ENCODE data around the gene PTPN2.

Gene PTPN2

GRCh38 chr18:12857215-12857905 is 26.7 kb downstream of the PTPN2 start:
- TF ChIP-seq CTCF (IDR thresholded peaks at IDR 0.05; ENCODE audit: insufficient read depth, low read length, poor library complexity, severe bottlenecking) (no peak), EZH2phosphoT487 (conservative IDR thresholded peaks at IDR 0.05; ENCODE audit: low read length) (no peak)
- no peak overlapping the region for H3K4me2 ChIP-seq (ENCODE audit: low read depth, low read length, poor library complexity, severe bottlenecking)

GRCh38 chr18:12855916-12856315 is 28.1 kb downstream of the PTPN2 start:
- Histone ChIP-seq H3K79me2 (ENCODE audit: insufficient read depth, low read length) (peaks cover 27% of the 10 kb centered on the region), H3K9me3 (ENCODE audit: insufficient read depth, low read length) (no peaks in the 10 kb centered on the region), H3K4me3 (ENCODE audit: insufficient read depth, low read length, poor library complexity, severe bottlenecking) (no peak overlapping the region), H3F3A (ENCODE audit: insufficient read depth) (peaks cover 3% of the 10 kb centered on the region; the same call in 1 of the 2 replicates), H3K4me2 (ENCODE audit: low read depth, low read length, poor library complexity, severe bottlenecking) (no peak overlapping the region), H3K9me2 (replicated peaks; ENCODE audit: insufficient read depth, low read length) (no peaks in the 10 kb centered on the region), H3K36me3 (ENCODE audit: low read length) (0 out of 2 replicates have a peak, but pooled peaks cover 2% of the 10 kb centered on the region), H3K27me3 (ENCODE audit: low read length) (no peaks in the 10 kb centered on the region), H3K27ac (ENCODE audit: low read depth, low read length) (no peak overlapping the region), H2AFZ (ENCODE audit: low read depth, low read length, severe bottlenecking) (no peak overlapping the region), H3K9ac (ENCODE audit: low read length) (no peak overlapping the region), H4K20me1 (ENCODE audit: low read depth, low read length) (no peaks in the 10 kb centered on the region)
- no peak for TF ChIP-seq EZH2phosphoT487 (conservative IDR thresholded peaks at IDR 0.05; ENCODE audit: low read length)
- TF ChIP-seq CTCF (IDR thresholded peaks at IDR 0.05; ENCODE audit: insufficient read depth, low read length, poor library complexity, severe bottlenecking) = no peak

More at GRCh38 chr18:12857215-12857905, 26.7 kb downstream of the PTPN2 start:
- Histone ChIP-seq H3K9me2 (replicated peaks; ENCODE audit: insufficient read depth, low read length) (no peaks in the 10 kb centered on the region), H4K20me1 (ENCODE audit: low read depth, low read length) (0 out of 2 replicates have a peak, but pooled peaks cover 2% of the 10 kb centered on the region), H2AFZ (ENCODE audit: low read depth, low read length, severe bottlenecking) (no peak overlapping the region), H3K27ac (ENCODE audit: low read depth, low read length) (no peak overlapping the region; the same call in 1 of the 2 replicates), H3F3A (ENCODE audit: insufficient read depth) (peaks cover 3% of the 10 kb centered on the region; the same call in 1 of the 2 replicates), H3K36me3 (ENCODE audit: low read length) (0 out of 2 replicates have a peak, but pooled peaks cover 2% of the 10 kb centered on the region), H3K9ac (ENCODE audit: low read length) (no peak overlapping the region), H3K79me2 (ENCODE audit: insufficient read depth, low read length) (peaks cover 40% of the 10 kb centered on the region), H3K27me3 (ENCODE audit: low read length) (no peaks in the 10 kb centered on the region), H3K4me3 (ENCODE audit: insufficient read depth, low read length, poor library complexity, severe bottlenecking) (no peak overlapping the region), H3K9me3 (ENCODE audit: insufficient read depth, low read length) (no peaks in the 10 kb centered on the region)

- H3K36me3 ChIP-seq (ENCODE audit: low read length) = no peaks in the 10 kb centered on the region
Observed at GRCh38 chr18:12852566-12853315, 31.3 kb downstream of the PTPN2 start.

More at GRCh38 chr18:12852566-12853315, 31.3 kb downstream of the PTPN2 start:
- Histone ChIP-seq H4K20me1 (ENCODE audit: low read depth, low read length) (no peaks in the 10 kb centered on the region), H3K27me3 (ENCODE audit: low read length) (no peaks in the 10 kb centered on the region), H3K9me3 (ENCODE audit: insufficient read depth, low read length) (no peaks in the 10 kb centered on the region), H3K27ac (ENCODE audit: low read depth, low read length) (no peak overlapping the region), H3K9me2 (replicated peaks; ENCODE audit: insufficient read depth, low read length) (no peaks in the 10 kb centered on the region), H3K4me3 (ENCODE audit: insufficient read depth, low read length, poor library complexity, severe bottlenecking) (no peak overlapping the region), H3F3A (ENCODE audit: insufficient read depth) (no peaks in the 10 kb centered on the region), H3K9ac (ENCODE audit: low read length) (no peak overlapping the region), H3K4me2 (ENCODE audit: low read depth, low read length, poor library complexity, severe bottlenecking) (no peak overlapping the region), H2AFZ (ENCODE audit: low read depth, low read length, severe bottlenecking) (no peak overlapping the region), H3K79me2 (ENCODE audit: insufficient read depth, low read length) (peaks cover 6% of the 10 kb centered on the region; the same call in 1 of the 2 replicates)
- TF ChIP-seq CTCF (IDR thresholded peaks at IDR 0.05; ENCODE audit: insufficient read depth, low read length, poor library complexity, severe bottlenecking) = no peak
- no peak for TF ChIP-seq EZH2phosphoT487 (conservative IDR thresholded peaks at IDR 0.05; ENCODE audit: low read length)

Measured in SU-DHL-6 (cell line).